Heart left ventricle (tissue), 16 donors: ENCODE results near the gene GRIK1. TPM values are rescaled to one million over a fixed set of nuclear protein-coding genes. Genes with fewer than 3 reads are reported as not detected.

Experiments
- ATAC-seq, 4 donors: fragments of 200-7000 bp; cut with Tn5 transposase; one replicate each; pipeline ENCODE4 v1.9.1; 2020 to 2022; ENCODE audit warnings: moderate library complexity in 4 of 4, mild to moderate bottlenecking in 3 of 4, moderate number of reproducible peaks in 1 of 4
- DNase-seq, 5 donors: peaks; one replicate each; pipeline ENCODE4 v3.0.0-alpha.2; 2020
- H3K27ac ChIP-seq, 12 donors: fragments of 200-600 bp; sonication (generic) in 4 of 12; one replicate each; pipeline versions ENCODE4 v1.5.0 to v1.8.0; 2016 to 2022; ENCODE audit warnings: mild to moderate bottlenecking in 2 of 12
- H3K27me3 ChIP-seq, 9 donors: fragments of 200-600 bp; sonication (generic) in 2 of 9; one replicate each; pipeline versions ENCODE4 v1.5.1 to v1.8.0; 2016 to 2022; ENCODE audit warnings: mild to moderate bottlenecking in 3 of 9
- H3K36me3 ChIP-seq, 9 donors: fragments of 200-600 bp; sonication (generic) in 2 of 9; one replicate each; pipeline versions ENCODE4 v1.5.0 to v1.8.0; 2018 to 2022; ENCODE audit warnings: mild to moderate bottlenecking in 2 of 9
- H3K4me1 ChIP-seq, 12 donors: fragments of 200-600 bp; sonication (generic) in 4 of 12; one replicate each; pipeline versions ENCODE4 v1.5.0 to v1.8.0; 2016 to 2022; ENCODE audit warnings: mild to moderate bottlenecking in 3 of 12
- H3K4me3 ChIP-seq, 12 donors: fragments of 200-600 bp; sonication (generic) in 4 of 12; one replicate each; pipeline versions ENCODE4 v1.5.0 to v1.8.0; 2017 to 2022; ENCODE audit warnings: mild to moderate bottlenecking in 9 of 12, moderate library complexity in 4 of 12
- H3K9me3 ChIP-seq, 12 donors: fragments of 200-600 bp; sonication (generic) in 4 of 12; one replicate each; pipeline versions ENCODE4 v1.5.0 to v1.8.0; 2016 to 2022; ENCODE audit warnings: mild to moderate bottlenecking in 1 of 12
- CTCF ChIP-seq, 12 donors: fragments of 200-600 bp; sonication (generic) in 4 of 12; IDR thresholded peaks; one replicate each; pipeline versions ENCODE4 v1.5.0 to v1.8.0; 2018 to 2022; ENCODE audit warnings: antibody characterized with exemption in 12 of 12, mild to moderate bottlenecking in 5 of 12
- POLR2A ChIP-seq, 2 donors: fragments of 450-650 bp; IDR thresholded peaks; one replicate each; pipeline ENCODE4 v1.6.1; 2017; ENCODE audit warnings: antibody characterized with exemption in 2 of 2, mild to moderate bottlenecking in 2 of 2, moderate library complexity in 2 of 2
- WGBS, 4 donors: extraction: QIAGEN DNeasy Blood & Tissue Kit in 2 of 4; methylation state at CpG; one replicate each; pipeline versions ENCODE4 v1.1.5 to v1.1.7; 2013 to 2018; 5-methylcytosine and 5-hydroxymethylcytosine counted together
- intact Hi-C, 10 donors: fragments of 100-400 bp; cut with DNase I; formaldehyde crosslinking; loops; one replicate each; pipeline versions ENCODE4 v1.11.1 to v1.14.2; 2022
- polyA plus RNA-seq, 2 donors: library from polyadenylated mRNA; stranded (reverse); fragments of 200-250 nt; gene quantifications; one replicate each; pipeline ENCODE4 v1.2.3, GENCODE V29; 2013
- total RNA-seq, 9 donors: library from RNA; depleted of rRNA in 2 of 9; stranded (reverse); fragments of >200 nt in 2 of 9; fragmentation: NEBNext Ultra II Directional in 3 of 9; extraction: Animal tissue kit (Norgen Biotek cat#: 25700) in 3 of 9; gene quantifications; one replicate each; pipeline versions ENCODE4 v1.1.0 to v1.2.4, GENCODE V29; 2016 to 2023
- donor health status: ischemic (EF 13 %, LVEDD 7.1; RV severe dilation, severe dysfunction).
- donor health status: healthy with polysubstance abuse.
- donor health status: DM: no; HTN: yes; CAD: no.
- donor health status: DM: no; HTN: no; CAD: no.
- donor health status: ischemic (EF 25% LVEDD 6.9; RV normal size, moderate dysfunction).
- donor health status: ischemic (EF 25% LVEDD 5.7; RV mildly dilated, moderate dysfunction).
- donor health status: healthy.
- donor health status: DM: yes; HTN: yes; CAD: no.
- donor health status: ischemic (EF 35%, LVEDD 5.7; RV mildly dilated, moderate dysfunction).
- donor health status: nonischemic (EF 11% LVEDD 7.7; RV severe dilation, severe dysfunction).
- donor health status: DM: yes; HTN: yes; CAD: no.
- donor health status: PGD.
- donor health status: ischemic (EF 29% LVEDD 5.4; RV normal size, mild dysfunction).
- donor health status: nonischemic (EF 23%, LVEDD 6.1; RV moderate dilation, normal function).

Gene GRIK1
- total and polyA plus RNA-seq, 11 donors = 0.12 TPM; not detected in 10

GRCh38 chr21:29904359-29905282 lies 35.2 kb downstream of the GRIK1 start:
- peak in 1 of 4 donors; percentile 24 for ATAC-seq
- WGBS, 4 donors = 66 to 81% (median 73%) methylated on average over 10 to 11 of the region's 11 CpGs

GRCh38 chr21:29896884-29897283 lies 42.9 kb downstream of the GRIK1 start:
- no peak overlapping the region for H3K4me3 ChIP-seq
- no peaks in the 10 kb centered on the region for H3K9me3 ChIP-seq
- no peak for ATAC-seq
- H3K4me1 ChIP-seq = no peaks in the 10 kb centered on the region
- H3K36me3 ChIP-seq = no peaks in the 10 kb centered on the region
- H3K27ac ChIP-seq = no peak overlapping the region
- intact Hi-C loops = no loop called here
- TF ChIP-seq CTCF (IDR thresholded peaks at IDR 0.05) (no peak), POLR2A (IDR thresholded peaks at IDR 0.05) (no peak)
- 69 to 87% (median 77%) methylated on average over 3 of the region's 3 CpGs for WGBS, 4 donors
- no peak for DNase-seq
- H3K27me3 ChIP-seq = peaks cover 0 to 5% (median 0%) of the 10 kb centered on the region in 9 donors

More at GRCh38 chr21:29904359-29905282, 35.2 kb downstream of the GRIK1 start:
- no peaks in the 10 kb centered on the region for H3K36me3 ChIP-seq
- no peak overlapping the region for H3K4me3 ChIP-seq
- H3K9me3 ChIP-seq = peaks cover 0 to 11% (median 4%) of the 10 kb centered on the region in 12 donors
- H3K27me3 ChIP-seq = no peaks in the 10 kb centered on the region
- no peaks in the 10 kb centered on the region for H3K4me1 ChIP-seq
- no peak overlapping the region for H3K27ac ChIP-seq
- no peak for DNase-seq
- TF ChIP-seq POLR2A (IDR thresholded peaks at IDR 0.05) (no peak), CTCF (IDR thresholded peaks at IDR 0.05) (no peak)
- intact Hi-C loops = no loop called here

GRCh38 chr21:29893687-29894086 lies 46.1 kb downstream of the GRIK1 start:
- ATAC-seq = no peak
- DNase-seq = no peak
- no peaks in the 10 kb centered on the region for H3K9me3 ChIP-seq
- WGBS, 4 donors = 91 to 98% (median 95%) methylated on average over 3 of the region's 3 CpGs
- intact Hi-C loops = no loop called here
- H3K27me3 ChIP-seq = peaks cover 0 to 5% (median 0%) of the 10 kb centered on the region in 9 donors
- H3K27ac ChIP-seq = no peak overlapping the region
- H3K36me3 ChIP-seq = no peaks in the 10 kb centered on the region
- no peak for TF ChIP-seq CTCF (IDR thresholded peaks at IDR 0.05)
- no peak for TF ChIP-seq POLR2A (IDR thresholded peaks at IDR 0.05)
- no peaks in the 10 kb centered on the region for H3K4me1 ChIP-seq
- H3K4me3 ChIP-seq = no peak overlapping the region

- TF ChIP-seq CTCF (IDR thresholded peaks at IDR 0.05) (no peak), POLR2A (IDR thresholded peaks at IDR 0.05) (no peak)
- peak in 1 of 4 donors; percentile 60 for ATAC-seq
Measured at GRCh38 chr21:29892379-29892778, 47.4 kb downstream of the GRIK1 start.

More at GRCh38 chr21:29892379-29892778, 47.4 kb downstream of the GRIK1 start:
- Histone ChIP-seq H3K4me3 (no peak overlapping the region), H3K27ac (no peak overlapping the region), H3K27me3 (peaks cover 0 to 1% (median 0%) of the 10 kb centered on the region in 9 donors), H3K4me1 (no peaks in the 10 kb centered on the region), H3K9me3 (no peaks in the 10 kb centered on the region), H3K36me3 (no peaks in the 10 kb centered on the region)
- intact Hi-C loops = no loop called here
- 73 to 82% (median 75%) methylated on average over 6 of the region's 6 CpGs for WGBS, 4 donors
- no peak for DNase-seq
